Subcutaneous abdominal adipose tissue (tissue), 5 donors: ENCODE measurements around the gene VPS35L.

Experiments used
- H3K27ac ChIP-seq: one replicate; pipeline ENCODE4 v1.7.0; 2013; ENCODE audit warnings: low read depth, mild to moderate bottlenecking, inconsistent platforms, low read length, moderate library complexity
- H3K27me3 ChIP-seq, 5 donors: one replicate each; pipeline ENCODE4 v1.7.0; 2013; ENCODE audit warnings: low read length in 5 of 5, inconsistent platforms in 1 of 5; ENCODE audit not compliant: control insufficient read depth in 5 of 5, insufficient read depth in 4 of 5
- H3K36me3 ChIP-seq, 5 donors: one replicate each; pipeline ENCODE4 v1.7.0; 2013; ENCODE audit warnings: low read length in 5 of 5; ENCODE audit not compliant: control insufficient read depth in 5 of 5, insufficient read depth in 5 of 5
- H3K4me1 ChIP-seq, 5 donors: one replicate each; pipeline ENCODE4 v1.7.0; 2013; ENCODE audit warnings: low read length in 5 of 5, mild to moderate bottlenecking in 3 of 5, moderate library complexity in 1 of 5; ENCODE audit not compliant: control insufficient read depth in 5 of 5, insufficient read depth in 5 of 5
- H3K4me3 ChIP-seq, 5 donors: one replicate each; pipeline ENCODE4 v1.7.0; 2013; ENCODE audit warnings: low read length in 5 of 5, low read depth in 1 of 5
- H3K9ac ChIP-seq, 5 donors: one replicate each; pipeline ENCODE4 v1.7.0; 2013; ENCODE audit warnings: low read length in 5 of 5, mild to moderate bottlenecking in 4 of 5, moderate library complexity in 3 of 5
- H3K9me3 ChIP-seq, 5 donors: one replicate each; pipeline ENCODE4 v1.7.0; 2013; ENCODE audit warnings: low read length in 5 of 5; ENCODE audit not compliant: control insufficient read depth in 5 of 5
- donor health status: healthy.
- donor health status: healthy.
- donor health status: healthy.
- donor health status: healthy.
- donor health status: healthy.

The VPS35L gene

GRCh38 chr16:19521471-19522396 lies 33.8 kb upstream of the VPS35L start, which contains the start of gene GDE1:
Gene GDE1, minus strand, starts transcription at chr16:19522098. Its CDS starts 134 bp downstream, at chr16:19521964.
- H3K9me3 ChIP-seq: no peaks in the 10 kb centered on the region
- peaks cover 0 to 59% (median 42%) of the 10 kb centered on the region in 5 donors for H3K4me1 ChIP-seq
- no peaks in the 10 kb centered on the region for H3K27me3 ChIP-seq
- H3K9ac ChIP-seq: peak within 1 kb of the TSS; percentile 84 to 96 (median 92)
- H3K36me3 ChIP-seq: peaks cover 0 to 4% (median 2%) of the 10 kb centered on the region in 5 donors
- peak within 1 kb of the TSS; percentile 96 for H3K27ac ChIP-seq
- H3K4me3 ChIP-seq: peak within 1 kb of the TSS; percentile 87 to 97 (median 90)

- Histone ChIP-seq H3K4me1 (peaks cover 0 to 55% (median 39%) of the 10 kb centered on the region in 5 donors), H3K9ac (no peak overlapping the region), H3K27ac (peak overlapping the region; percentile 96), H3K4me3 (peak overlapping the region in 3 of 5 donors; percentile 40 to 97 (median 88)), H3K9me3 (no peaks in the 10 kb centered on the region), H3K36me3 (no peaks in the 10 kb centered on the region), H3K27me3 (no peaks in the 10 kb centered on the region)
Observed at GRCh38 chr16:19522397-19522732, 33.1 kb upstream of the VPS35L start.

GRCh38 chr16:19522760-19523159 lies 32.7 kb upstream of the VPS35L start:
- Histone ChIP-seq H3K27ac (no peak overlapping the region), H3K36me3 (peaks cover 0 to 1% (median 0%) of the 10 kb centered on the region in 5 donors), H3K4me1 (peaks cover 0 to 55% (median 39%) of the 10 kb centered on the region in 5 donors), H3K4me3 (no peak overlapping the region), H3K9me3 (no peaks in the 10 kb centered on the region), H3K27me3 (no peaks in the 10 kb centered on the region), H3K9ac (no peak overlapping the region)

GRCh38 chr16:19523184-19523558 lies 32.3 kb upstream of the VPS35L start:
- Histone ChIP-seq H3K27me3 (no peaks in the 10 kb centered on the region), H3K4me3 (no peak overlapping the region), H3K27ac (no peak overlapping the region), H3K9ac (no peak overlapping the region), H3K9me3 (no peaks in the 10 kb centered on the region), H3K4me1 (peaks cover 0 to 55% (median 39%) of the 10 kb centered on the region in 5 donors), H3K36me3 (peaks cover 0 to 5% (median 2%) of the 10 kb centered on the region in 5 donors)

GRCh38 chr16:19523559-19524355 lies 31.7 kb upstream of the VPS35L start, which contains the start of gene CCP110:
Gene CCP110, plus strand, starts transcription at chr16:19523942. Its CDS starts 3,940 bp downstream, at chr16:19527882.
- Histone ChIP-seq H3K4me3 (peak within 1 kb of the TSS; percentile 92 to 99 (median 96)), H3K27ac (peak within 1 kb of the TSS; percentile 24), H3K9me3 (no peaks in the 10 kb centered on the region), H3K36me3 (peaks cover 3 to 11% (median 8%) of the 10 kb centered on the region in 5 donors), H3K9ac (peak within 1 kb of the TSS in 4 of 5 donors; percentile 84 to 89 (median 86)), H3K27me3 (no peaks in the 10 kb centered on the region), H3K4me1 (peaks cover 0 to 51% (median 39%) of the 10 kb centered on the region in 5 donors)

- H3K27ac ChIP-seq: peak overlapping the region; percentile 24
- peak overlapping the region; percentile 92 to 99 (median 96) for H3K4me3 ChIP-seq
- H3K9ac ChIP-seq: peak overlapping the region in 4 of 5 donors; percentile 84 to 89 (median 86)
- no peaks in the 10 kb centered on the region for H3K27me3 ChIP-seq
- peaks cover 0 to 51% (median 39%) of the 10 kb centered on the region in 5 donors for H3K4me1 ChIP-seq
- peaks cover 3 to 14% (median 9%) of the 10 kb centered on the region in 5 donors for H3K36me3 ChIP-seq
- H3K9me3 ChIP-seq: no peaks in the 10 kb centered on the region
Observed at GRCh38 chr16:19524356-19524615, 31.2 kb upstream of the VPS35L start.

- Histone ChIP-seq H3K36me3 (peaks cover 3 to 14% (median 9%) of the 10 kb centered on the region in 5 donors), H3K9me3 (no peaks in the 10 kb centered on the region), H3K4me3 (peak overlapping the region; percentile 92 to 99 (median 96)), H3K27ac (no peak overlapping the region), H3K9ac (peak overlapping the region in 4 of 5 donors; percentile 84 to 89 (median 86)), H3K4me1 (peaks cover 0 to 49% (median 39%) of the 10 kb centered on the region in 5 donors), H3K27me3 (no peaks in the 10 kb centered on the region)
Observed at GRCh38 chr16:19524616-19525384, 30.7 kb upstream of the VPS35L start.

GRCh38 chr16:19525385-19525723 lies 30.1 kb upstream of the VPS35L start:
- H3K36me3 ChIP-seq: peaks cover 3 to 14% (median 9%) of the 10 kb centered on the region in 5 donors
- no peaks in the 10 kb centered on the region for H3K27me3 ChIP-seq
- H3K4me3 ChIP-seq: peak overlapping the region in 3 of 5 donors; percentile 92 to 99 (median 94)
- peak overlapping the region in 1 of 5 donors; percentile 32 for H3K9ac ChIP-seq
- peaks cover 0 to 43% (median 35%) of the 10 kb centered on the region in 5 donors for H3K4me1 ChIP-seq
- H3K27ac ChIP-seq: no peak overlapping the region
- no peaks in the 10 kb centered on the region for H3K9me3 ChIP-seq

GRCh38 chr16:19527161-19527560 lies 28.3 kb upstream of the VPS35L start:
- Histone ChIP-seq H3K9me3 (no peaks in the 10 kb centered on the region), H3K4me3 (no peak overlapping the region), H3K4me1 (peaks cover 0 to 27% (median 22%) of the 10 kb centered on the region in 5 donors), H3K9ac (no peak overlapping the region), H3K36me3 (peaks cover 3 to 14% (median 9%) of the 10 kb centered on the region in 5 donors), H3K27ac (no peak overlapping the region), H3K27me3 (no peaks in the 10 kb centered on the region)
